HG02870 (cell line): ENCODE data around the gene LRP1B.

Experiments
- ATAC-seq: cut with Tn5 transposase; IDR thresholded peaks from one replicate; pipeline ENCODE4 v1.9.1; 2021; ENCODE audit warnings: mild to moderate bottlenecking, moderate library complexity; ENCODE audit not compliant: unreplicated experiment

Gene LRP1B

DNA sequence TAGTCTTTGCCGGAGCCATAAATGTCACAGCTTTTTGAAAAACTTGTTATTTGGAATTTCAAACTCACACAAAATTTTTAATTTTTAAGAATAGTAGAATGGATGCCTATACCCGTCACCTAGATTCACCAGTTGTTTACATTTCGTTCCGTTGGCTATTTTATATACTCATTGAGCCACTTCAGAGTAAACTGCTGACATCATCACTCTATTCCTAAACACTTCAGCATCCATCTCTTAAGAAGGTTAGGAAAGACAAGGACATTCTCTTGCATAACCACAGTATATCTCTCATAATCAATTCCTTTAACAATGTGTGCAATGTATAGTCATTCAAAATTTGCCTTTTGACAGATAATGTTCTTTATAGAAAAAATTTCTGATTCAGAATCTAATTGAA lies 1065.8 kb downstream of the LRP1B start:
- ATAC-seq: no peak

DNA sequence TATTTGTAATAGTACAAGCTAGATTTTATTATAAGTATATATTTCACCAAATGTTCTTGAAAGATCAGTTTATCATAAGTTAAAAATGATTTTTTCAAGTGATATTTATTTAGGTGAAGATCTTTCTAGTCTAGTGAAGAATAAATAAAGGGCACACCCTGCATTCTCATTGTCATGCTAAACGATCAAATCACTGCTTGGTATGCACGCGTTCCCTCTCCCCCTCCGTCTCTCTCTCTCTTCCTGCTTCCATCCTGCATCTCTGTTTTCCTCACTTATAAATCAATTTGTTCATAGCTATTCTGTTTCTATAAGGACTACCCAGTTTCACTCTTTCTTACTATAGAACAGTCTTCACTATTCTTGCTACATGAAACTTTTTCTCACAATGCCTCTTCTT lies 1067.4 kb downstream of the LRP1B start:
- ATAC-seq: no peak

DNA sequence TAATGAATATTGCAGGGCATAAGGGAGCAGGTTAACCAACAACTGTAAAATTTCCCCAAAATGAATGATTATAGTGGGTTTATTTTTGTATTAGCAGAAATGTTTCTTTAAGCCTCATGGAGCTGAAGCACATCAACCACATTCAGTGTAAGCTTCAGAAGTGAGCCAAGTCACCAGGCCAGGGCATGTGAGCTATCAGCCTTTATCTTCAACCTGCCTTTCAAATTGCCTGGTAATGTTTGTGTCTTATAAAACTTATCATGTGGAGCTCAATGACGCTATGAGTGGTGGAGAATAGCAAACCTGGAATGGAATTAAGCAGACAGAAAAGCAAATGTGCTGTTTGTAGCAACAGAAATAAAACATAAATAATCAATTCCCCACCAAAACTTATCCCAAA lies 1068.4 kb downstream of the LRP1B start:
- no peak for ATAC-seq

DNA sequence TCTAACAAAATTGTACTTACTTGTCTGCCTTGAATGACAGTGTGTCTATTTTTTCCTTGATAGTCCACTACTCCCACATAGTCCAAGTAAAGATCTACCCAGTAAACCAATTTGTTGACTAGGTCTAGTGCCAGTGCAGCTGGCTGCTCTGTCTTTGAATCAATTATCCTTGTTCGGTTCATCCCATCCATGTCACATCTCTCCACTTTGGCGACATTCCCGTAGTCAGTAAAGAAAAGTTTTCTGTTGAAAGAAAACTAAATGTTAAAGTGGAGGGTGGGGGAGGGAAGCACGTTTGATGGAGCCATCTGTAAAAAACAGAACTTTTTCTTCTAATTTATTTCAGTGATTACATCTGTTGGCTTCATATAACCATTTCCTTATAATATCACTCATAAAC lies 1068.8 kb downstream of the LRP1B start:
- ATAC-seq: no peak

DNA sequence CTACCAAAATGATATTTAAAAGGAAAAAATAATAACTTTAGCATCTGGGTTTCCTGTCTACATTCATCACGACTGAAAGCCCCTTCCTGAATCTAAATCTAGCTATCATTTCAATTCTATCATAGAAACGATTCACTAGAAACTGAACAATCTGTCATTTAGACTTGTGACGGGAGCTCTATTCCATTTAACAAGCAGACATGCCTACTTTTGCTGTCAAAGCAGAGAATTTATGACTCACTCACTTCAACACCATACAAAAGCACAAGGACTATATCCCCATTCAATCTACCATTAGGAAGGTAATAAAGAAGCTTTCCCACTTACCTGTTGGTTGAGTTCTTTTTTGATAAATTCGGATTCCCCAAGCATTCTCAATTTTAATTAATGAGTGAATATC lies 1072.3 kb downstream of the LRP1B start:
- no peak for ATAC-seq

- no peak for ATAC-seq
Observed at GRCh38 chr2:141055531-141055930, 1075.3 kb downstream of the LRP1B start.

GRCh38 chr2:141048951-141049350 lies 1081.9 kb downstream of the LRP1B start:
- no peak for ATAC-seq

GRCh38 chr2:141041281-141041680 lies 1089.5 kb downstream of the LRP1B start:
- ATAC-seq: no peak

GRCh38 chr2:141038341-141038740 lies 1092.5 kb downstream of the LRP1B start:
- ATAC-seq: no peak

DNA sequence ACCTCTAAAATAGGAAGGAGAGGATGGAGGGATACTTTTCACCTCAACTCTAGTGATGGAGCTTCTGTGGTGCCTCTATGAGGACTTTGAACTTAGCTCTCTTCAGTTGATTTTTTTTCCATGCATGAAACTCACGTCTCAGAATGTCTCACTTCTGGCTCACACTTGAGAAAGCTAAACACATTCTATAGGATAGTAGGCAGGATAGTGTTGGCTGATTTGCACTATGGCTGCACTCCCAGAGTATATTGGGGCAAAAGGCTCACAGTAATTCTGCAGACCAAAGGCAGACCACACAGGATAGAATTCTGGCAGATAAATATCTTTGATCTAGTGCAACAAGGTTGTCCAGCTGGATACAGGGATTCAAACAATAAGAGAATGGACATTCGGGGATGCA lies 1093.5 kb downstream of the LRP1B start:
- no peak for ATAC-seq

GRCh38 chr2:141035846-141036420 lies 1094.9 kb downstream of the LRP1B start:
- no peak for ATAC-seq

DNA sequence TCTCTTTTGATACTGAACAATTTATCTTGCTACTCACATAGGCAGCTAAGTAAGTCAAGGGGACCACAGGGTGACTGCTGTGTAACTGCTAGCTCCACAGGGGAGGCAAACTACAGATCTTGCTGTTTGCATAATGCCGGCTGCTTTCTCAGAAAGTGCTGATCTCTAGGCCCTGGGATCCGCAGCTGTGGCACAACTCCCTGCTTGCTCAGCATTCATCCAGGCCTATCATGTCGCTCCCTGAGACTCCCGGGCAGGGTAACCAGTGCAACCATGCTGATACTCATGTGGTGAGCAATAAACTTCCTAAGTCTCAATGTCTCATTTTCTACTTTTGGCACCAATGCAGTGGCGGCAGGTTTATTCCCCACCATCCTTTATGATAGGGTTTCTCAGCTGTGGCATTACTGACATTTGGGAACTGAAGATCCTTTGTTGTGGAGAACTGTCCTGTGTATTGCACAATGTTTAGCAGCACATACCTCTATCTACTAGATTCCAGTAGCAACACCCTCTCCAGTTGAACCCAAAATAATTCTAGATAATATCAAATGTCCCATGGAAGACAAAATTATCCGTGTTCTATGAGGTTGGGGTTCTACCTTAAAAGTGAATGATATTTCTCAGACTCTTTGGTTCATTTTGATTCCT lies 1101.3 kb downstream of the LRP1B start:
- no peak for ATAC-seq

DNA sequence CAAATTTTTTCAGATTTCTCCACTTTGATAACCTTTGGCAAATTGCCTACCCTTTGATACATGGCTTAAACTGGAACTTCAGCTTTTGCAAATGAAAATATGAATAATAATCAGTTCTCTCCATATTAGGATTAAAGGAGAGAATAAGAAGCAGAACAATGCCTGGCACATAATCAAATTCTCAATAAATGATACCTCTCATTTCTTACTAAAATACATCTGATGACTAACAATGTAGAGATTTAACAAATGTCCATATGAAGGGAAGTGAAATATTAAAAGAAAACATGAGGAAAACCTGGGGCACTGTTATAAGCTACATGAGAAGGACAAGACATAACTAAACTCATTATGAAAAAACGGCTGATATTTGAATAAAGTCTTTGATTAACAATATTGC lies 1103.6 kb downstream of the LRP1B start:
- no peak for ATAC-seq

- no peak for ATAC-seq
Observed at GRCh38 chr2:141021611-141022010, 1109.2 kb downstream of the LRP1B start.

GRCh38 chr2:141021109-141021508 lies 1109.7 kb downstream of the LRP1B start:
- ATAC-seq: no peak

DNA sequence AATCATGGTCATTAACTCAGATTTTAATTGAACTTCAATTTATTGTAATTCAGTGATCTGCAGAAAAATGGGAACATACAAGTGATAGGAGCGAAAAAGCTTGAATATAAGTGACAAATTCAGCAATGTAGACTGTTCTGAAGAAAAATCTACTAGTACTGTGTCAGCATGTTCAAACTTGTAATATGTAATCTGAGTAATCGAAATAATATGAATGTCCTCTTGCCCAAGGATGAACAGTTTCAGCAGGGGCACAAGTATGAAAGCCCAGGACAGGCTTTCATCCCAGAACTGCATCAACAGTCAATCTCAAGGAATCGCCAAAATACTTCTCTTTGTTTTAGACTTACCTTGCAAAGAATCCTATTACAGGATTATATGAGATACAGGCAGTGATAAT lies 1110.5 kb downstream of the LRP1B start:
- no peak for ATAC-seq

GRCh38 chr2:141015341-141016047 lies 1115.3 kb downstream of the LRP1B start:
- ATAC-seq: no peak

GRCh38 chr2:141003967-141004657 lies 1126.7 kb downstream of the LRP1B start:
- ATAC-seq: no peak

GRCh38 chr2:141001750-141002149 lies 1129.1 kb downstream of the LRP1B start:
- ATAC-seq: no peak

DNA sequence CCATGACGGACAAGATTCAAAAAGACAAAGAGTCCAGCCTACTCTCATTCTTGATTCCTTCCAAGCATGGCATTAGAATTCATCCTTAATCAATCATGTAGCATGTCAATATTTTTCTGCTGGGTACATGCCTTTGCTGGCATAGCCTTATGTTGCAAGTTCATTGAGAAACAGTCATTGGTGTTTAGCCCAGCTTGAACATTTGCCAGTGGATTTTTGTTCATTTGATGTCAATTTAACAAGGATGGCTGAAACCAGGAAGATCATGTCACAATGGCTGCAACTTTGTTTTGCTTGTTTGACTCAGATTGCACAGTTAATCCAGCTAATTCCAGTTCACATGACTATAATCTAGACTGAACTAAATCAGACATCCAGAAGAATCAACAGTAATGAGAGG lies 1132.2 kb downstream of the LRP1B start:
- no peak for ATAC-seq

DNA sequence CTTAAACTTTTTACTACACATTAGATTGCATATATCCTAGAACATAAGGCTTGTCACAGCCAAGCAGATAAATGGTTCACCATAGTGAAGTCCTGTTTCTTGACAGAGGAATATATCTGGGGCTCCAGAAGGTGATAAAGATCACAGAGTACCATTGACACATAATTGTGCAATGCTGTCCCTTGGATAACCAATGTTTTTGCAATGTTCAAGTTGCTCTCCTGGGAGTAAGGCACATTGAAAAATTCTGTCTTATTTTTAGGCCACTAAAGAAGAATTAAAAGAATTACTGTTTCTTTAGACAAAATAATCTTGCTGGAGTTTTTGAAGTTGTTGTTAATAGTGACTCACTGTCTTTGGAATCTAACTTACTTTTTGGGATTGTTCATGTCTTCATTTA lies 1132.8 kb downstream of the LRP1B start:
- no peak for ATAC-seq

GRCh38 chr2:140994856-140995255 lies 1136.0 kb downstream of the LRP1B start:
- ATAC-seq: no peak
